DMS 273 (cell line): ENCODE results near the gene EIF4G3.
A peak's percentile ranks its signal among the peaks of the same experiment; 100 is the strongest.
"Not testable (repeated sequence)": the region's sequence is repeated elsewhere in the genome, so short reads cannot be mapped to it uniquely, and the experiment has no call there.

ENCODE experiments used
- DNase-seq: peaks from one replicate; lab custom pipeline; 2025; ENCODE audit not compliant: unreplicated experiment; lab: John Stamatoyannopoulos, UW

Gene EIF4G3

GRCh38 chr1:20837554-20838192 lies 339.0 kb downstream of the EIF4G3 start:
- no peak for DNase-seq

GRCh38 chr1:20836230-20836629 lies 340.5 kb downstream of the EIF4G3 start:
- no peak for DNase-seq

- DNase-seq, result no peak
These were observed 341.9 kb downstream of the EIF4G3 start for GRCh38 chr1:20834780-20835179.

- no peak for DNase-seq
These were observed 342.5 kb downstream of the EIF4G3 start for GRCh38 chr1:20834192-20834591.

- DNase-seq, result peak; percentile 48
These were observed 346.3 kb downstream of the EIF4G3 start for GRCh38 chr1:20830378-20830777.

- DNase-seq, result no peak
These were observed 346.8 kb downstream of the EIF4G3 start for GRCh38 chr1:20829946-20830345.

- DNase-seq, result no peak
These were observed 347.2 kb downstream of the EIF4G3 start for GRCh38 chr1:20829531-20829930.

GRCh38 chr1:20823845-20824244 lies 352.9 kb downstream of the EIF4G3 start:
- DNase-seq, result peak; percentile 35

- no peak for DNase-seq
These were observed 355.2 kb downstream of the EIF4G3 start for GRCh38 chr1:20821466-20821865.

GRCh38 chr1:20819818-20820217 lies 356.9 kb downstream of the EIF4G3 start:
- DNase-seq, result no peak

GRCh38 chr1:20814534-20814871 lies 362.2 kb downstream of the EIF4G3 start:
- DNase-seq, result no peak

GRCh38 chr1:20811916-20812315 lies 364.8 kb downstream of the EIF4G3 start:
- DNase-seq, result no peak

- no peak for DNase-seq
These were observed 383.5 kb downstream of the EIF4G3 start for GRCh38 chr1:20793236-20793635.

- no peak for DNase-seq
These were observed 384.5 kb downstream of the EIF4G3 start for GRCh38 chr1:20792196-20792595.

- no peak for DNase-seq
These were observed 385.9 kb downstream of the EIF4G3 start for GRCh38 chr1:20790785-20791184.

- DNase-seq, result not testable (repeated sequence)
These were observed 387.1 kb downstream of the EIF4G3 start for GRCh38 chr1:20789598-20789997.

GRCh38 chr1:20787840-20788795 lies 388.6 kb downstream of the EIF4G3 start:
- peak; percentile 68 for DNase-seq

GRCh38 chr1:20787029-20787839 lies 389.5 kb downstream of the EIF4G3 start, which contains the start of gene HP1BP3:
Gene HP1BP3, minus strand, starts transcription at chr1:20787307. Its CDS starts 6,867 bp downstream, at chr1:20780440.
- DNase-seq, result peak; percentile 87

- peak; percentile 98 for DNase-seq
These were observed 390.3 kb downstream of the EIF4G3 start for GRCh38 chr1:20786253-20787028.

GRCh38 chr1:20785907-20786252 lies 390.8 kb downstream of the EIF4G3 start:
- DNase-seq, result no peak

- DNase-seq, result no peak
These were observed 401.0 kb downstream of the EIF4G3 start for GRCh38 chr1:20775700-20776099.
